ENCODE measurements around the gene DIRAS1. TPM values are rescaled to one million over a fixed set of nuclear protein-coding genes. Genes with fewer than 3 reads are reported as not detected.

DIRAS1 gene
- total and polyA plus RNA-seq, 2 donors (not counting 3 experiments of a cell fraction or from before 2014, with no cell fraction given), result 0.09 to 0.17 TPM

GRCh38 chr19:2728783-2729387 lies 7.7 kb upstream of the DIRAS1 start:
- Histone ChIP-seq H3K36me3 (ENCODE audit: control insufficient read depth in 2 of 2, extremely low read depth in 1 of 2, insufficient read depth in 2 of 2, low read length in 2 of 2) (no peaks in the 10 kb centered on the region), H3K4me3 (replicated peaks in 1 of 3; ENCODE audit: insufficient read depth in 1 of 3, low read depth in 1 of 3, low read length in 3 of 3) (no peak overlapping the region), H3K9ac (replicated peaks; ENCODE audit: extremely low read depth, insufficient read depth, low read length) (no peak overlapping the region), H3K4me2 (ENCODE audit: insufficient read depth, low read length) (no peak overlapping the region), H2AFZ (ENCODE audit: low read depth, low read length) (no peak overlapping the region), H3K9me1 (replicated peaks; ENCODE audit: control insufficient read depth, extremely low read depth, insufficient read depth, low read length) (no peaks in the 10 kb centered on the region), H3K9me3 (replicated peaks; ENCODE audit: control insufficient read depth, insufficient read depth, low read length) (no peaks in the 10 kb centered on the region), H3K4me1 (ENCODE audit: control insufficient read depth, extremely low read depth, insufficient read depth, low read length) (no peaks in the 10 kb centered on the region), H3K27ac (ENCODE audit: insufficient read depth, low read depth, low read length) (no peak overlapping the region), H3K79me2 (ENCODE audit: control insufficient read depth, insufficient read depth, low read length) (no peaks in the 10 kb centered on the region), H3K27me3 (ENCODE audit: control insufficient read depth in 2 of 2, insufficient read depth in 2 of 2, low read length in 2 of 2) (peaks cover 2% of the 10 kb centered on the region in 2 experiments), H4K20me1 (replicated peaks; ENCODE audit: control insufficient read depth, extremely low read depth, insufficient read depth, low read length) (no peaks in the 10 kb centered on the region)
- dilution Hi-C loops (cut with MboI; ENCODE audit: extremely low pct_ligation_motif_present, low sequenced_read_pairs), result no loop called here
- ChIA-PET POLR2A (no interaction called here), CTCF (interaction anchor here (1.6 kb wide), 1 partner anchor 80 kb away, joined by 5 read pairs; no protein-coding TSS in a partner anchor)
- intact Hi-C loops (cut with micrococcal nuclease), result no loop called here
- BruUV-seq (replicated peaks), result no TSS peak
- DNase-seq (ENCODE audit: low read depth, low spot score) (no peak), FAIRE-seq (no peak)
- no peak for TF ChIP-seq GATA2 (IDR thresholded peaks at IDR 0.05; ENCODE audit: insufficient read depth, insufficient read length, low read depth, low read length)
- TF ChIP-seq POLR2A (IDR thresholded peaks at IDR 0.05; ENCODE audit: low read depth, low read length), result no peak
- TF ChIP-seq MAX (IDR thresholded peaks at IDR 0.05; ENCODE audit: insufficient read depth, insufficient read length), result no peak
- no peak for TF ChIP-seq FOS (IDR thresholded peaks at IDR 0.05; ENCODE audit: borderline replicate concordance, insufficient read depth, low read length)
- no peak for TF ChIP-seq CTCF (IDR thresholded peaks at IDR 0.05; ENCODE audit: extremely low read depth in 1 of 2, insufficient read depth in 1 of 2, low read depth in 1 of 2, low read length in 2 of 2)
- no peak for TF ChIP-seq MYC (IDR thresholded peaks at IDR 0.05; ENCODE audit: low read depth, low read length)
- no peak for TF ChIP-seq JUN (IDR thresholded peaks at IDR 0.05; ENCODE audit: borderline replicate concordance, insufficient read depth, insufficient read length, low read depth)
- TF ChIP-seq POLR2AphosphoS5 (IDR thresholded peaks at IDR 0.05; ENCODE audit: insufficient read depth, low read depth, low read length), result no peak
- no peak for TF ChIP-seq EZH2 (IDR thresholded peaks at IDR 0.05; ENCODE audit: borderline replicate concordance, low read depth, low read length, severe bottlenecking)
